ENCODE data around the gene ABHD15.

ABHD15 gene, protein sequence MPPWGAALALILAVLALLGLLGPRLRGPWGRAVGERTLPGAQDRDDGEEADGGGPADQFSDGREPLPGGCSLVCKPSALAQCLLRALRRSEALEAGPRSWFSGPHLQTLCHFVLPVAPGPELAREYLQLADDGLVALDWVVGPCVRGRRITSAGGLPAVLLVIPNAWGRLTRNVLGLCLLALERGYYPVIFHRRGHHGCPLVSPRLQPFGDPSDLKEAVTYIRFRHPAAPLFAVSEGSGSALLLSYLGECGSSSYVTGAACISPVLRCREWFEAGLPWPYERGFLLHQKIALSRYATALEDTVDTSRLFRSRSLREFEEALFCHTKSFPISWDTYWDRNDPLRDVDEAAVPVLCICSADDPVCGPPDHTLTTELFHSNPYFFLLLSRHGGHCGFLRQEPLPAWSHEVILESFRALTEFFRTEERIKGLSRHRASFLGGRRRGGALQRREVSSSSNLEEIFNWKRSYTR

DNA sequence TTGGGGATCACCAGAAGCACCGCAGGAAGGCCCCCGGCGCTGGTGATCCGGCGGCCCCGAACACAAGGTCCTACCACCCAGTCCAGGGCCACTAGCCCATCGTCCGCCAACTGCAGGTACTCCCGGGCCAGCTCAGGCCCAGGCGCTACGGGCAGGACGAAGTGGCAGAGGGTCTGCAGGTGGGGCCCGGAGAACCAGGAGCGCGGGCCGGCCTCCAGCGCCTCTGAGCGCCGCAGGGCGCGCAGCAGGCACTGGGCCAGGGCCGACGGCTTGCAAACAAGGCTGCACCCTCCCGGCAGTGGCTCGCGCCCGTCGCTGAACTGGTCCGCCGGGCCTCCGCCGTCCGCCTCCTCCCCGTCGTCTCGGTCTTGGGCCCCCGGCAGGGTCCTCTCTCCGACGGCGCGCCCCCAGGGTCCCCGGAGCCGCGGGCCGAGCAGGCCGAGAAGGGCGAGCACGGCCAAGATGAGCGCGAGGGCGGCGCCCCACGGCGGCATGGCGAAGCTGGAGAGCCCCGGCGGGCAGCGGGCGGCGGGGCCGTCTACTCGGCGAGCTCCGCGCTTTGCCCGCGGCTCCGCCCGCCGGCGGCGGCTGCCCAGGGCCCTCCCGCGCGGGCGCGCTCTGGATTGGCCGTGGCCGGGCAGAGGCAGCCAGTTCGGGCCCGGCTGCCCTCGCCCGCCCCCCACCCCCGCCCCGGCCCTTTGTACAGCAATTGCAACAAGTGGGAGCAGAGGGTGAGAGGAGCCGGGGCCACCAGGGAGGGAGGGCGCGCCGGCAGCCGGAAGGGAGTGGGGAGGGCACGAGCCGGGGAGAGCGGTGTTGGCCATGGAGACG, at the start of gene ABHD15:
Gene ABHD15, minus strand, starts transcription at position 565 of the 831 bp plus-strand sequence. Its CDS starts 71 bp downstream, at position 494.
- no peaks in the 10 kb centered on the region for H3K27me3 ChIP-seq (ENCODE audit: insufficient read depth, low read depth, severe bottlenecking)
- TF ChIP-seq, protein P1, sequence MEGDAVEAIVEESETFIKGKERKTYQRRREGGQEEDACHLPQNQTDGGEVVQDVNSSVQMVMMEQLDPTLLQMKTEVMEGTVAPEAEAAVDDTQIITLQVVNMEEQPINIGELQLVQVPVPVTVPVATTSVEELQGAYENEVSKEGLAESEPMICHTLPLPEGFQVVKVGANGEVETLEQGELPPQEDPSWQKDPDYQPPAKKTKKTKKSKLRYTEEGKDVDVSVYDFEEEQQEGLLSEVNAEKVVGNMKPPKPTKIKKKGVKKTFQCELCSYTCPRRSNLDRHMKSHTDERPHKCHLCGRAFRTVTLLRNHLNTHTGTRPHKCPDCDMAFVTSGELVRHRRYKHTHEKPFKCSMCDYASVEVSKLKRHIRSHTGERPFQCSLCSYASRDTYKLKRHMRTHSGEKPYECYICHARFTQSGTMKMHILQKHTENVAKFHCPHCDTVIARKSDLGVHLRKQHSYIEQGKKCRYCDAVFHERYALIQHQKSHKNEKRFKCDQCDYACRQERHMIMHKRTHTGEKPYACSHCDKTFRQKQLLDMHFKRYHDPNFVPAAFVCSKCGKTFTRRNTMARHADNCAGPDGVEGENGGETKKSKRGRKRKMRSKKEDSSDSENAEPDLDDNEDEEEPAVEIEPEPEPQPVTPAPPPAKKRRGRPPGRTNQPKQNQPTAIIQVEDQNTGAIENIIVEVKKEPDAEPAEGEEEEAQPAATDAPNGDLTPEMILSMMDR (IDR thresholded peaks at IDR 0.05; ENCODE audit: low read depth, low read length) = no peak
- DNase-seq = peak; percentile 64
- peaks cover 6% of the 10 kb centered on the region for H3K36me3 ChIP-seq
- no peaks in the 10 kb centered on the region for H3K9me3 ChIP-seq (ENCODE audit: severe bottlenecking)
- peak within 1 kb of the TSS; percentile 72 for H3K27ac ChIP-seq
- H3K4me3 ChIP-seq (ENCODE audit: low read depth, low read length) = peak within 1 kb of the TSS; percentile 56

- Histone ChIP-seq H3K4me3 (ENCODE audit: low read depth, low read length) (peak overlapping the region; percentile 50), H3K27me3 (ENCODE audit: insufficient read depth, low read depth, severe bottlenecking) (peaks cover 6% of the 10 kb centered on the region), H3K27ac (no peak overlapping the region), H3K9me3 (ENCODE audit: severe bottlenecking) (no peaks in the 10 kb centered on the region), H3K36me3 (peaks cover 10% of the 10 kb centered on the region)
- TF ChIP-seq, protein P1 (IDR thresholded peaks at IDR 0.05; ENCODE audit: low read depth, low read length) = no peak
- peak; percentile 87 for DNase-seq
Observed at GRCh38 chr17:29615492-29616299, 48.9 kb upstream of the ABHD15 start.

- H3K36me3 ChIP-seq = peaks cover 15% of the 10 kb centered on the region
- H3K27ac ChIP-seq = no peak overlapping the region
- H3K9me3 ChIP-seq (ENCODE audit: severe bottlenecking) = no peaks in the 10 kb centered on the region
- no peak for DNase-seq
- TF ChIP-seq, protein P1 (IDR thresholded peaks at IDR 0.05; ENCODE audit: low read depth, low read length) = no peak
- H3K27me3 ChIP-seq (ENCODE audit: insufficient read depth, low read depth, severe bottlenecking) = peaks cover 6% of the 10 kb centered on the region
- H3K4me3 ChIP-seq (ENCODE audit: low read depth, low read length) = no peak overlapping the region
Observed at GRCh38 chr17:29615048-29615385, 48.2 kb upstream of the ABHD15 start.

GRCh38 chr17:29614349-29615047, 47.7 kb upstream of the ABHD15 start:
- TF ChIP-seq, protein P1 (IDR thresholded peaks at IDR 0.05; ENCODE audit: low read depth, low read length) = no peak
- H3K4me3 ChIP-seq (ENCODE audit: low read depth, low read length) = no peak overlapping the region
- no peaks in the 10 kb centered on the region for H3K9me3 ChIP-seq (ENCODE audit: severe bottlenecking)

GRCh38 chr17:29613856-29614255, 47.0 kb upstream of the ABHD15 start:
- Histone ChIP-seq H3K27me3 (ENCODE audit: insufficient read depth, low read depth, severe bottlenecking) (peaks cover 6% of the 10 kb centered on the region), H3K9me3 (ENCODE audit: severe bottlenecking) (no peaks in the 10 kb centered on the region), H3K27ac (no peak overlapping the region), H3K36me3 (peaks cover 20% of the 10 kb centered on the region), H3K4me3 (ENCODE audit: low read depth, low read length) (no peak overlapping the region)
- TF ChIP-seq, protein P1 (IDR thresholded peaks at IDR 0.05; ENCODE audit: low read depth, low read length) = no peak
- DNase-seq = no peak

More at GRCh38 chr17:29614349-29615047, 47.7 kb upstream of the ABHD15 start:
- no peak overlapping the region for H3K27ac ChIP-seq
- no peak for DNase-seq
- peaks cover 15% of the 10 kb centered on the region for H3K36me3 ChIP-seq
- H3K27me3 ChIP-seq (ENCODE audit: insufficient read depth, low read depth, severe bottlenecking) = peaks cover 6% of the 10 kb centered on the region
